HepG2 (cell line): ENCODE measurements around the gene NDE1. TPM values are rescaled to one million over a fixed set of nuclear protein-coding genes. Genes with fewer than 3 reads are reported as not detected.

ENCODE experiments used
- ADNP ChIP-seq: sonication (generic); formaldehyde crosslinking; IDR thresholded peaks from 2 replicates; pipeline ENCODE4 v1.4.0; 2020; ENCODE audit warnings: missing genetic modification reagents
- HNRNPUL1 ChIP-seq: fragments of 200-400 bp; formaldehyde crosslinking; IDR thresholded peaks from 2 replicates; pipeline ENCODE4 v1.6.1; 2017; ENCODE audit warnings: low read depth, mild to moderate bottlenecking, low read length, moderate library complexity
- KMT2A ChIP-seq: sonication (generic); formaldehyde crosslinking; IDR thresholded peaks from 2 replicates; pipeline ENCODE4 v1.4.0; 2020; ENCODE audit warnings: missing genetic modification reagents
- MED1 ChIP-seq: sonication (generic); formaldehyde crosslinking; IDR thresholded peaks from 2 replicates; pipeline ENCODE4 v1.4.0; 2020; ENCODE audit warnings: missing genetic modification reagents
- NBN ChIP-seq: fragments of 450-650 bp; conservative IDR thresholded peaks from 2 replicates; pipeline ENCODE4 v1.6.1; 2017
- SIN3A ChIP-seq: IDR thresholded peaks from 2 replicates; pipeline ENCODE4 v1.6.1; 2011; ENCODE audit warnings: low read depth, mild to moderate bottlenecking, control low read depth, low read length, borderline replicate concordance
- ZMYM2 ChIP-seq: sonication (generic); formaldehyde crosslinking; IDR thresholded peaks from 2 replicates; pipeline ENCODE4 v1.8.0; 2022; ENCODE audit warnings: mild to moderate bottlenecking, missing genetic modification reagents
- ZNF296 ChIP-seq: sonication (generic); formaldehyde crosslinking; conservative IDR thresholded peaks from 2 replicates; pipeline ENCODE4 v1.5.0; 2020; ENCODE audit warnings: mild to moderate bottlenecking, missing genetic modification reagents
- ZNF333 ChIP-seq: sonication (generic); formaldehyde crosslinking; IDR thresholded peaks from 2 replicates; pipeline ENCODE4 v1.4.0; 2020; ENCODE audit warnings: mild to moderate bottlenecking, missing genetic modification reagents, borderline replicate concordance
- ZNF709 ChIP-seq: sonication (generic); formaldehyde crosslinking; IDR thresholded peaks from 2 replicates; pipeline ENCODE4 v1.5.0; 2020; ENCODE audit warnings: mild to moderate bottlenecking, missing genetic modification reagents
- ZSCAN29 ChIP-seq: sonication (generic); formaldehyde crosslinking; conservative IDR thresholded peaks from 2 replicates; pipeline ENCODE4 v1.4.0; 2020; ENCODE audit warnings: mild to moderate bottlenecking, missing genetic modification reagents
- polyA plus RNA-seq, 8 experiments: library from polyadenylated mRNA; depleted of rRNA in 3 of 8; stranded (reverse) in 7 of 8; unstranded in 1 of 8; fragments of >200 nt; fragmentation: Illumina TruSeq in 4 of 8; extraction: Trizol in 4 of 8; gene quantifications; 2 replicates each; pipeline versions ENCODE4 v1.2.1 to v1.2.3, GENCODE V29; 2011 to 2016; ENCODE audit warnings: low read depth in 4 of 8, missing spikeins in 1 of 8, mixed read lengths in 1 of 8; ENCODE audit not compliant: insufficient read depth in 1 of 8
- total RNA-seq, 5 experiments: library from RNA; depleted of rRNA; stranded (reverse); fragments of >200 nt; fragmentation: Illumina TruSeq; extraction: Trizol; gene quantifications; 2 replicates each; pipeline ENCODE4 v1.2.3, GENCODE V29; 2016; ENCODE audit warnings: low read depth in 1 of 5
- TF ChIP-seq, protein P1 (sequence below): sonication (generic); formaldehyde crosslinking; IDR thresholded peaks from 2 replicates; pipeline ENCODE4 v1.4.0; 2020; ENCODE audit warnings: mild to moderate bottlenecking, missing genetic modification reagents, borderline replicate concordance
- TF ChIP-seq, protein P2 (sequence below): sonication (generic); formaldehyde crosslinking; IDR thresholded peaks from 2 replicates; pipeline ENCODE4 v1.4.0; 2020; ENCODE audit warnings: missing genetic modification reagents
- TF ChIP-seq, protein P3 (sequence below): sonication (generic); formaldehyde crosslinking; IDR thresholded peaks from 2 replicates; pipeline ENCODE4 v1.8.0; 2022; ENCODE audit warnings: missing genetic modification reagents, mild to moderate bottlenecking, borderline replicate concordance
- TF ChIP-seq, protein P4 (sequence below): sonication (generic); formaldehyde crosslinking; IDR thresholded peaks from 2 replicates; pipeline ENCODE4 v1.4.0; 2020; ENCODE audit warnings: missing genetic modification reagents

Gene NDE1
- total and polyA plus RNA-seq, 2 of the 13 experiments (the other 11 are each of a cell fraction or from before 2014, with no cell fraction given), result 40.9 to 72.5 TPM

DNA sequence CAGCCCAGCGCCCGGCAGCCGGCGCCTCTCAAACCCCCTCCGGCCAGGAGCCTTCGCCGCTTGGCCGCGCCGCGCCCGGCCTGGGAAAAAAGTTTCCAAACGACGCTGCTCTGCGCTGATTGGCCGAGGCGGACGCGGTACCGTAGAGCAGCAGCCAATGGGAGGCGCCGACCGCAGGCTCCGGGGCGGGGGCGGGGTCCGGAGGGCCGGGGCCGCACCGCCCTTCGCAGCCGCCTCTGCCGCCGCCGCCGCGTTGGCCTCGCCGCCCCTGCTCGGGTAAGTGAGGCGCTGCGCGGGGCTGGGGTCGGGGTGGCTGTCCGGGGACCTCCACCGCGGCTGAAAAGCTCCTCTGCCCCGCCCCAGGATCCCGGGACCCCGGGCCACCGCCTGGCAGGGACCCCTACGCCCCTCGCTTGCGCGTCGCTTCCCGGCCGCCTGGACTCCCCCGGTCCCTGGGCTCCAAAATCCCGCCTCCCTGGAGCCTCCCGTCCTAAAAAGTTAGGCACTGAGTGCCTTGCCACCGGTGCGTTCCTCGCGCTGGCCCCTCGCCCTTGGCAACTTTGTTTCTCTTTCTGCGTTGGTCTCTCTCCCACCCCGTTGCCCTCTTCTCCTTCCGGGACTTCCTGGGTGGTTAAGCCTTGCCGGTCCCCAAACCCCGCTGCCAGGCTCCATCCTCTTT is at the start of gene NDE1 (continued):
- TF ChIP-seq, protein P1, sequence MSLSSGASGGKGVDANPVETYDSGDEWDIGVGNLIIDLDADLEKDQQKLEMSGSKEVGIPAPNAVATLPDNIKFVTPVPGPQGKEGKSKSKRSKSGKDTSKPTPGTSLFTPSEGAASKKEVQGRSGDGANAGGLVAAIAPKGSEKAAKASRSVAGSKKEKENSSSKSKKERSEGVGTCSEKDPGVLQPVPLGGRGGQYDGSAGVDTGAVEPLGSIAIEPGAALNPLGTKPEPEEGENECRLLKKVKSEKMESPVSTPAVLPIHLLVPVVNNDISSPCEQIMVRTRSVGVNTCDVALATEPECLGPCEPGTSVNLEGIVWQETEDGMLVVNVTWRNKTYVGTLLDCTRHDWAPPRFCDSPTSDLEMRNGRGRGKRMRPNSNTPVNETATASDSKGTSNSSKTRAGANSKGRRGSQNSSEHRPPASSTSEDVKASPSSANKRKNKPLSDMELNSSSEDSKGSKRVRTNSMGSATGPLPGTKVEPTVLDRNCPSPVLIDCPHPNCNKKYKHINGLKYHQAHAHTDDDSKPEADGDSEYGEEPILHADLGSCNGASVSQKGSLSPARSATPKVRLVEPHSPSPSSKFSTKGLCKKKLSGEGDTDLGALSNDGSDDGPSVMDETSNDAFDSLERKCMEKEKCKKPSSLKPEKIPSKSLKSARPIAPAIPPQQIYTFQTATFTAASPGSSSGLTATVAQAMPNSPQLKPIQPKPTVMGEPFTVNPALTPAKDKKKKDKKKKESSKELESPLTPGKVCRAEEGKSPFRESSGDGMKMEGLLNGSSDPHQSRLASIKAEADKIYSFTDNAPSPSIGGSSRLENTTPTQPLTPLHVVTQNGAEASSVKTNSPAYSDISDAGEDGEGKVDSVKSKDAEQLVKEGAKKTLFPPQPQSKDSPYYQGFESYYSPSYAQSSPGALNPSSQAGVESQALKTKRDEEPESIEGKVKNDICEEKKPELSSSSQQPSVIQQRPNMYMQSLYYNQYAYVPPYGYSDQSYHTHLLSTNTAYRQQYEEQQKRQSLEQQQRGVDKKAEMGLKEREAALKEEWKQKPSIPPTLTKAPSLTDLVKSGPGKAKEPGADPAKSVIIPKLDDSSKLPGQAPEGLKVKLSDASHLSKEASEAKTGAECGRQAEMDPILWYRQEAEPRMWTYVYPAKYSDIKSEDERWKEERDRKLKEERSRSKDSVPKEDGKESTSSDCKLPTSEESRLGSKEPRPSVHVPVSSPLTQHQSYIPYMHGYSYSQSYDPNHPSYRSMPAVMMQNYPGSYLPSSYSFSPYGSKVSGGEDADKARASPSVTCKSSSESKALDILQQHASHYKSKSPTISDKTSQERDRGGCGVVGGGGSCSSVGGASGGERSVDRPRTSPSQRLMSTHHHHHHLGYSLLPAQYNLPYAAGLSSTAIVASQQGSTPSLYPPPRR (CRISPR knock-in tag), result peak; percentile 28; the same call in 1 of the 2 replicates
- TF ChIP-seq ZNF296 (peak; percentile 90), MED1 (peak; percentile 59), ADNP (CRISPR knock-in tag) (no peak), ZSCAN29 (CRISPR knock-in tag) (peak; percentile 81; the same call in 1 of the 2 replicates), NBN (no peak), ZMYM2 (no peak), ZNF709 (CRISPR knock-in tag) (peak; percentile 69; the same call in 1 of the 2 replicates), HNRNPUL1 (no peak), KMT2A (peak; percentile 85), SIN3A (0 out of 2 replicates have a peak, but pooled peaks have one; percentile 56), ZNF333 (CRISPR knock-in tag) (peak; percentile 72; the same call in 1 of the 2 replicates)
- TF ChIP-seq, protein P2, sequence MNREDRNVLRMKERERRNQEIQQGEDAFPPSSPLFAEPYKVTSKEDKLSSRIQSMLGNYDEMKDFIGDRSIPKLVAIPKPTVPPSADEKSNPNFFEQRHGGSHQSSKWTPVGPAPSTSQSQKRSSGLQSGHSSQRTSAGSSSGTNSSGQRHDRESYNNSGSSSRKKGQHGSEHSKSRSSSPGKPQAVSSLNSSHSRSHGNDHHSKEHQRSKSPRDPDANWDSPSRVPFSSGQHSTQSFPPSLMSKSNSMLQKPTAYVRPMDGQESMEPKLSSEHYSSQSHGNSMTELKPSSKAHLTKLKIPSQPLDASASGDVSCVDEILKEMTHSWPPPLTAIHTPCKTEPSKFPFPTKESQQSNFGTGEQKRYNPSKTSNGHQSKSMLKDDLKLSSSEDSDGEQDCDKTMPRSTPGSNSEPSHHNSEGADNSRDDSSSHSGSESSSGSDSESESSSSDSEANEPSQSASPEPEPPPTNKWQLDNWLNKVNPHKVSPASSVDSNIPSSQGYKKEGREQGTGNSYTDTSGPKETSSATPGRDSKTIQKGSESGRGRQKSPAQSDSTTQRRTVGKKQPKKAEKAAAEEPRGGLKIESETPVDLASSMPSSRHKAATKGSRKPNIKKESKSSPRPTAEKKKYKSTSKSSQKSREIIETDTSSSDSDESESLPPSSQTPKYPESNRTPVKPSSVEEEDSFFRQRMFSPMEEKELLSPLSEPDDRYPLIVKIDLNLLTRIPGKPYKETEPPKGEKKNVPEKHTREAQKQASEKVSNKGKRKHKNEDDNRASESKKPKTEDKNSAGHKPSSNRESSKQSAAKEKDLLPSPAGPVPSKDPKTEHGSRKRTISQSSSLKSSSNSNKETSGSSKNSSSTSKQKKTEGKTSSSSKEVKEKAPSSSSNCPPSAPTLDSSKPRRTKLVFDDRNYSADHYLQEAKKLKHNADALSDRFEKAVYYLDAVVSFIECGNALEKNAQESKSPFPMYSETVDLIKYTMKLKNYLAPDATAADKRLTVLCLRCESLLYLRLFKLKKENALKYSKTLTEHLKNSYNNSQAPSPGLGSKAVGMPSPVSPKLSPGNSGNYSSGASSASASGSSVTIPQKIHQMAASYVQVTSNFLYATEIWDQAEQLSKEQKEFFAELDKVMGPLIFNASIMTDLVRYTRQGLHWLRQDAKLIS (CRISPR knock-in tag), result no peak
- TF ChIP-seq, protein P3, sequence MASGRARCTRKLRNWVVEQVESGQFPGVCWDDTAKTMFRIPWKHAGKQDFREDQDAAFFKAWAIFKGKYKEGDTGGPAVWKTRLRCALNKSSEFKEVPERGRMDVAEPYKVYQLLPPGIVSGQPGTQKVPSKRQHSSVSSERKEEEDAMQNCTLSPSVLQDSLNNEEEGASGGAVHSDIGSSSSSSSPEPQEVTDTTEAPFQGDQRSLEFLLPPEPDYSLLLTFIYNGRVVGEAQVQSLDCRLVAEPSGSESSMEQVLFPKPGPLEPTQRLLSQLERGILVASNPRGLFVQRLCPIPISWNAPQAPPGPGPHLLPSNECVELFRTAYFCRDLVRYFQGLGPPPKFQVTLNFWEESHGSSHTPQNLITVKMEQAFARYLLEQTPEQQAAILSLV (CRISPR knock-in tag), result peak; percentile 90; the same call in 1 of the 2 replicates
- TF ChIP-seq, protein P4, sequence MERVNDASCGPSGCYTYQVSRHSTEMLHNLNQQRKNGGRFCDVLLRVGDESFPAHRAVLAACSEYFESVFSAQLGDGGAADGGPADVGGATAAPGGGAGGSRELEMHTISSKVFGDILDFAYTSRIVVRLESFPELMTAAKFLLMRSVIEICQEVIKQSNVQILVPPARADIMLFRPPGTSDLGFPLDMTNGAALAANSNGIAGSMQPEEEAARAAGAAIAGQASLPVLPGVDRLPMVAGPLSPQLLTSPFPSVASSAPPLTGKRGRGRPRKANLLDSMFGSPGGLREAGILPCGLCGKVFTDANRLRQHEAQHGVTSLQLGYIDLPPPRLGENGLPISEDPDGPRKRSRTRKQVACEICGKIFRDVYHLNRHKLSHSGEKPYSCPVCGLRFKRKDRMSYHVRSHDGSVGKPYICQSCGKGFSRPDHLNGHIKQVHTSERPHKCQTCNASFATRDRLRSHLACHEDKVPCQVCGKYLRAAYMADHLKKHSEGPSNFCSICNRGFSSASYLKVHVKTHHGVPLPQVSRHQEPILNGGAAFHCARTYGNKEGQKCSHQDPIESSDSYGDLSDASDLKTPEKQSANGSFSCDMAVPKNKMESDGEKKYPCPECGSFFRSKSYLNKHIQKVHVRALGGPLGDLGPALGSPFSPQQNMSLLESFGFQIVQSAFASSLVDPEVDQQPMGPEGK, result no peak; the same call in 1 of the 2 replicates
